HEK293 (cell line): Measurements from ENCODE around the gene LGALS4.
A peak's percentile ranks its signal among the peaks of the same experiment; 100 is the strongest.

Source experiments
- GLI4 ChIP-seq: fragments of 450-650 bp; formaldehyde crosslinking; IDR thresholded peaks from 2 replicates; pipeline ENCODE4 v1.5.1; 2016; ENCODE audit warnings: missing biosample characterization, missing genetic modification characterization
- HOXA7 ChIP-seq: sonication (generic); formaldehyde crosslinking; IDR thresholded peaks from 2 replicates; pipeline ENCODE4 v1.8.1; 2022; ENCODE audit warnings: missing genetic modification reagents, borderline replicate concordance
- HOXD13 ChIP-seq: sonication (generic); formaldehyde crosslinking; IDR thresholded peaks from 2 replicates; pipeline ENCODE4 v1.8.0; 2022; ENCODE audit warnings: missing genetic modification reagents, borderline replicate concordance
- KLF10 ChIP-seq: fragments of 450-650 bp; IDR thresholded peaks from 2 replicates; pipeline ENCODE4 v1.5.1; 2018; ENCODE audit warnings: missing biosample characterization, mild to moderate bottlenecking, missing genetic modification characterization
- MYNN ChIP-seq: fragments of 450-650 bp; formaldehyde crosslinking; IDR thresholded peaks from 2 replicates; pipeline ENCODE4 v1.5.1; 2016; ENCODE audit warnings: missing biosample characterization, missing genetic modification characterization, borderline replicate concordance
- PRDM4 ChIP-seq: fragments of 450-650 bp; formaldehyde crosslinking; IDR thresholded peaks from 2 replicates; pipeline ENCODE4 v1.5.1; 2017; ENCODE audit warnings: missing biosample characterization, missing genetic modification characterization
- SP2 ChIP-seq: fragments of 450-650 bp; formaldehyde crosslinking; IDR thresholded peaks from 2 replicates; pipeline ENCODE4 v1.5.1; 2016; ENCODE audit warnings: missing biosample characterization, missing genetic modification characterization
- SP3 ChIP-seq: fragments of 450-650 bp; formaldehyde crosslinking; IDR thresholded peaks from 2 replicates; pipeline ENCODE4 v1.5.1; 2016; ENCODE audit warnings: missing biosample characterization, missing genetic modification characterization
- WT1 ChIP-seq: fragments of 450-650 bp; formaldehyde crosslinking; IDR thresholded peaks from 2 replicates; pipeline ENCODE4 v1.5.1; 2016; ENCODE audit warnings: missing biosample characterization, missing genetic modification characterization
- ZNF138 ChIP-seq: fragments of 450-650 bp; formaldehyde crosslinking; IDR thresholded peaks from 2 replicates; pipeline ENCODE4 v1.5.1; 2016; ENCODE audit warnings: missing biosample characterization, missing genetic modification characterization, borderline replicate concordance
- ZNF174 ChIP-seq: fragments of 450-650 bp; formaldehyde crosslinking; IDR thresholded peaks from 2 replicates; pipeline ENCODE4 v1.5.0; 2017; ENCODE audit warnings: missing biosample characterization, mild to moderate bottlenecking, missing genetic modification characterization
- ZNF302 ChIP-seq: fragments of 450-650 bp; formaldehyde crosslinking; IDR thresholded peaks from 2 replicates; pipeline ENCODE4 v1.5.1; 2016; ENCODE audit warnings: missing biosample characterization, missing genetic modification characterization, low read depth
- ZNF362 ChIP-seq: fragments of 450-650 bp; formaldehyde crosslinking; IDR thresholded peaks from 2 replicates; pipeline ENCODE4 v1.5.1; 2016; ENCODE audit warnings: missing biosample characterization, missing genetic modification characterization
- ZNF423 ChIP-seq: fragments of 450-650 bp; formaldehyde crosslinking; IDR thresholded peaks from 2 replicates; pipeline ENCODE4 v1.5.1; 2016; ENCODE audit warnings: missing biosample characterization, missing genetic modification characterization
- ZNF473 ChIP-seq: fragments of 450-650 bp; formaldehyde crosslinking; IDR thresholded peaks from 2 replicates; pipeline ENCODE4 v1.5.1; 2017; ENCODE audit warnings: missing biosample characterization, missing genetic modification characterization
- ZNF501 ChIP-seq: fragments of 450-650 bp; formaldehyde crosslinking; IDR thresholded peaks from 2 replicates; pipeline ENCODE4 v1.5.1; 2016; ENCODE audit warnings: missing biosample characterization, missing genetic modification characterization
- ZNF530 ChIP-seq: fragments of 450-650 bp; formaldehyde crosslinking; IDR thresholded peaks from 2 replicates; pipeline ENCODE4 v1.5.1; 2016; ENCODE audit warnings: low read depth, missing biosample characterization, missing genetic modification characterization
- ZNF544 ChIP-seq: fragments of 450-650 bp; formaldehyde crosslinking; IDR thresholded peaks from 2 replicates; pipeline ENCODE4 v1.5.0; 2017; ENCODE audit warnings: missing biosample characterization, missing genetic modification characterization
- ZNF558 ChIP-seq: fragments of 450-650 bp; formaldehyde crosslinking; IDR thresholded peaks from 2 replicates; pipeline ENCODE4 v1.5.1; 2016; ENCODE audit warnings: missing biosample characterization, missing genetic modification characterization
- ZNF560 ChIP-seq: fragments of 450-650 bp; formaldehyde crosslinking; IDR thresholded peaks from 2 replicates; pipeline ENCODE4 v1.5.1; 2017; ENCODE audit warnings: missing biosample characterization, missing genetic modification characterization, borderline replicate concordance
- ZNF561 ChIP-seq: fragments of 450-650 bp; IDR thresholded peaks from 2 replicates; pipeline ENCODE4 v1.5.1; 2018; ENCODE audit warnings: missing biosample characterization, missing genetic modification characterization, borderline replicate concordance
- ZNF596 ChIP-seq: fragments of 450-650 bp; IDR thresholded peaks from 2 replicates; pipeline ENCODE4 v1.5.0; 2018; ENCODE audit warnings: missing biosample characterization, mild to moderate bottlenecking, missing genetic modification characterization, moderate library complexity
- ZNF610 ChIP-seq: fragments of 450-650 bp; formaldehyde crosslinking; IDR thresholded peaks from 2 replicates; pipeline ENCODE4 v1.5.1; 2016; ENCODE audit warnings: missing biosample characterization, missing genetic modification characterization, borderline replicate concordance
- ZNF837 ChIP-seq: fragments of 450-650 bp; formaldehyde crosslinking; IDR thresholded peaks from 2 replicates; pipeline ENCODE4 v1.5.1; 2016; ENCODE audit warnings: missing biosample characterization, missing genetic modification characterization
- ZXDB ChIP-seq: fragments of 450-650 bp; formaldehyde crosslinking; IDR thresholded peaks from 2 replicates; pipeline ENCODE4 v1.5.1; 2016; ENCODE audit warnings: missing biosample characterization, missing genetic modification characterization
- TF ChIP-seq, protein P1 (sequence below): fragments of 450-650 bp; formaldehyde crosslinking; IDR thresholded peaks from 2 replicates; pipeline ENCODE4; 2016; ENCODE audit warnings: missing biosample characterization, missing genetic modification characterization
- TF ChIP-seq, protein P2 (sequence below): IDR thresholded peaks from 2 replicates; pipeline ENCODE4 v1.6.1; 2011; ENCODE audit warnings: mild to moderate bottlenecking, low read depth, low read length, borderline replicate concordance
- TF ChIP-seq, protein P3 (sequence below): fragments of 450-650 bp; formaldehyde crosslinking; IDR thresholded peaks from 2 replicates; pipeline ENCODE4 v1.5.1; 2016; ENCODE audit warnings: missing biosample characterization, missing genetic modification characterization

Gene LGALS4

GRCh38 chr19:38851622-38852230, 39.0 kb upstream of the LGALS4 start (continued):
- no peak for TF ChIP-seq ZNF544
- no peak for TF ChIP-seq ZNF837
- TF ChIP-seq, protein P1, sequence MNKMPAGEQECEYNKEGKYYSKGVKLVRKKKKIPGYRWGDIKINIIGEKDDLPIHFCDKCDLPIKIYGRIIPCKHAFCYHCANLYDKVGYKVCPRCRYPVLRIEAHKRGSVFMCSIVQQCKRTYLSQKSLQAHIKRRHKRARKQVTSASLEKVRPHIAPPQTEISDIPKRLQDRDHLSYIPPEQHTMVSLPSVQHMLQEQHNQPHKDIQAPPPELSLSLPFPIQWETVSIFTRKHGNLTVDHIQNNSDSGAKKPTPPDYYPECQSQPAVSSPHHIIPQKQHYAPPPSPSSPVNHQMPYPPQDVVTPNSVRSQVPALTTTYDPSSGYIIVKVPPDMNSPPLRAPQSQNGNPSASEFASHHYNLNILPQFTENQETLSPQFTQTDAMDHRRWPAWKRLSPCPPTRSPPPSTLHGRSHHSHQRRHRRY: no peak
- TF ChIP-seq ZNF138 (tag by site-specific recombination): no peak
- no peak for TF ChIP-seq GLI4 (tag by site-specific recombination)
- TF ChIP-seq WT1 (tag by site-specific recombination): peak; percentile 47; the same call in 1 of the 2 replicates
- peak; percentile 99 for TF ChIP-seq KLF10
- TF ChIP-seq ZNF610 (tag by site-specific recombination): peak; percentile 53; the same call in 1 of the 2 replicates
- TF ChIP-seq ZNF423: no peak
- no peak for TF ChIP-seq ZNF302 (tag by site-specific recombination)
- peak; percentile 95 for TF ChIP-seq SP3 (tag by site-specific recombination)
- peak; percentile 38; the same call in 1 of the 2 replicates for TF ChIP-seq PRDM4
- TF ChIP-seq ZXDB: peak; percentile 99
- no peak for TF ChIP-seq ZNF558 (tag by site-specific recombination)
- no peak for TF ChIP-seq ZNF561 (tag by site-specific recombination)
- TF ChIP-seq, protein P2, sequence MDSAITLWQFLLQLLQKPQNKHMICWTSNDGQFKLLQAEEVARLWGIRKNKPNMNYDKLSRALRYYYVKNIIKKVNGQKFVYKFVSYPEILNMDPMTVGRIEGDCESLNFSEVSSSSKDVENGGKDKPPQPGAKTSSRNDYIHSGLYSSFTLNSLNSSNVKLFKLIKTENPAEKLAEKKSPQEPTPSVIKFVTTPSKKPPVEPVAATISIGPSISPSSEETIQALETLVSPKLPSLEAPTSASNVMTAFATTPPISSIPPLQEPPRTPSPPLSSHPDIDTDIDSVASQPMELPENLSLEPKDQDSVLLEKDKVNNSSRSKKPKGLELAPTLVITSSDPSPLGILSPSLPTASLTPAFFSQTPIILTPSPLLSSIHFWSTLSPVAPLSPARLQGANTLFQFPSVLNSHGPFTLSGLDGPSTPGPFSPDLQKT: no peak
- peak; percentile 94 for TF ChIP-seq SP2 (tag by site-specific recombination)
- TF ChIP-seq ZNF560 (tag by site-specific recombination): no peak
- TF ChIP-seq ZNF501: peak; percentile 94
- TF ChIP-seq ZNF473 (tag by site-specific recombination): no peak
- no peak for TF ChIP-seq ZNF530 (tag by site-specific recombination)
- no peak for TF ChIP-seq ZNF174 (tag by site-specific recombination)
- no peak for TF ChIP-seq ZNF596 (tag by site-specific recombination)
- TF ChIP-seq, protein P3, sequence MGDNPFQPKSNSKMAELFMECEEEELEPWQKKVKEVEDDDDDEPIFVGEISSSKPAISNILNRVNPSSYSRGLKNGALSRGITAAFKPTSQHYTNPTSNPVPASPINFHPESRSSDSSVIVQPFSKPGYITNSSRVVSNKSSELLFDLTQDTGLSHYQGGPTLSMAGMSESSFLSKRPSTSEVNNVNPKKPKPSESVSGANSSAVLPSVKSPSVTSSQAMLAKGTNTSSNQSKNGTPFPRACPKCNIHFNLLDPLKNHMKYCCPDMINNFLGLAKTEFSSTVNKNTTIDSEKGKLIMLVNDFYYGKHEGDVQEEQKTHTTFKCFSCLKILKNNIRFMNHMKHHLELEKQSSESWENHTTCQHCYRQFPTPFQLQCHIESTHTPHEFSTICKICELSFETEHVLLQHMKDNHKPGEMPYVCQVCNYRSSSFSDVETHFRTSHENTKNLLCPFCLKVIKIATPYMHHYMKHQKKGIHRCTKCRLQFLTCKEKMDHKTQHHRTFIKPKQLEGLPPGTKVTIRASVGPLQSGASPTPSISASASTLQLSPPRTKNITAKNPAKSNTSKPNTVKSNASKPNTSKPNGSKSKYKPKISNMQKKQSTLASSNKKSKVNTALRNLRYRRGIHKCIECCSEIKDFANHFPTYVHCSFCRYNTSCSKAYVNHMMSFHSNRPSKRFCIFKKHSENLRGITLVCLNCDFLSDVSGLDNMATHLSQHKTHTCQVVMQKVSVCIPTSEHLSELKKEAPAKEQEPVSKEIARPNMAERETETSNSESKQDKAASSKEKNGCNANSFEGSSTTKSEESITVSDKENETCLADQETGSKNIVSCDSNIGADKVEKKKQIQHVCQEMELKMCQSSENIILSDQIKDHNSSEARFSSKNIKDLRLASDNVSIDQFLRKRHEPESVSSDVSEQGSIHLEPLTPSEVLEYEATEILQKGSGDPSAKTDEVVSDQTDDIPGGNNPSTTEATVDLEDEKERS: peak; percentile 99
- TF ChIP-seq HOXA7 (CRISPR knock-in tag): no peak
- TF ChIP-seq ZNF362 (tag by site-specific recombination): no peak
- no peak for TF ChIP-seq HOXD13
- no peak for TF ChIP-seq MYNN
